Neural progenitor cell (in vitro differentiated cells): ENCODE measurements around the gene SPINK6.

Experiments used
- EZH2 ChIP-seq: fragments of 200-600 bp; sonication (generic); IDR thresholded peaks from 2 replicates; pipeline ENCODE4 v1.6.1; 2017; ENCODE audit warnings: antibody characterized with exemption, mild to moderate bottlenecking, moderate library complexity
- TF ChIP-seq, protein P1 (sequence below): fragments of 200-600 bp; sonication (generic); IDR thresholded peaks from 2 replicates; pipeline ENCODE4 v1.5.1; 2017; ENCODE audit warnings: antibody characterized with exemption, mild to moderate bottlenecking

DNA sequence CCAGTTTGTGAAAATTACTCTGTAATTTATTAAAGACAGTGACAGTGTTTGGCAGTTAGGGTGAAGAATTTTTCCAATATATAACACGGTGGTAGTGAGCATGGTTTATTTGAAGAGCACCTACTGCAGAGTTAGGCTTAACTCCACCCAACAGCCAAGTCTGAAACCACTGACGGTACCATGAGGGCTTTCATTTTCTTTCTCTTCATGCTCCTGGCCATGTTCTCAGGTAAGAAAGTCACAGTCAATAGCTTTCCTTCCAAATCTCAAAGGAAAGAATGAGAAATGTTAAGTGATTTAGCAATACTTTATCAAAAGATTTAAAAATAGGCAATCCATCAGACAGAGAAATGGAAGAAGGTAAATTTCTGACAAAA lies 35.6 kb downstream of the SPINK6 start, which contains the start of gene MARCOL:
- no peak for TF ChIP-seq EZH2
- TF ChIP-seq, protein P1, sequence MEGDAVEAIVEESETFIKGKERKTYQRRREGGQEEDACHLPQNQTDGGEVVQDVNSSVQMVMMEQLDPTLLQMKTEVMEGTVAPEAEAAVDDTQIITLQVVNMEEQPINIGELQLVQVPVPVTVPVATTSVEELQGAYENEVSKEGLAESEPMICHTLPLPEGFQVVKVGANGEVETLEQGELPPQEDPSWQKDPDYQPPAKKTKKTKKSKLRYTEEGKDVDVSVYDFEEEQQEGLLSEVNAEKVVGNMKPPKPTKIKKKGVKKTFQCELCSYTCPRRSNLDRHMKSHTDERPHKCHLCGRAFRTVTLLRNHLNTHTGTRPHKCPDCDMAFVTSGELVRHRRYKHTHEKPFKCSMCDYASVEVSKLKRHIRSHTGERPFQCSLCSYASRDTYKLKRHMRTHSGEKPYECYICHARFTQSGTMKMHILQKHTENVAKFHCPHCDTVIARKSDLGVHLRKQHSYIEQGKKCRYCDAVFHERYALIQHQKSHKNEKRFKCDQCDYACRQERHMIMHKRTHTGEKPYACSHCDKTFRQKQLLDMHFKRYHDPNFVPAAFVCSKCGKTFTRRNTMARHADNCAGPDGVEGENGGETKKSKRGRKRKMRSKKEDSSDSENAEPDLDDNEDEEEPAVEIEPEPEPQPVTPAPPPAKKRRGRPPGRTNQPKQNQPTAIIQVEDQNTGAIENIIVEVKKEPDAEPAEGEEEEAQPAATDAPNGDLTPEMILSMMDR: no peak
